T-helper 1 cell treated with Interleukin-12 subunit alpha and Interleukin-12 subunit beta and Interleukin-4 antibody, amounts not matched to agents 30 ng/mL and 1 ng/mL, for 36 hours (primary cell): ENCODE results near the gene KRT27. TPM values are rescaled to one million over a fixed set of nuclear protein-coding genes. Genes with fewer than 3 reads are reported as not detected.

Source experiments
- intact Hi-C: fragments of 100-400 bp; cut with micrococcal nuclease; formaldehyde crosslinking; loops from one replicate; pipeline ENCODE4 v1.15.1; 2024
- total RNA-seq: library from RNA; stranded (reverse); gene quantifications from 2 replicates; pipeline ENCODE4 v1.2.3, GENCODE V29; 2022

Gene KRT27
- not detected in 2 replicates for total RNA-seq

- intact Hi-C loops: no loop called here
These were observed at the start of gene KRT27 for GRCh38 chr17:40782450-40782849. Gene KRT27 (minus strand): TSS chr17:40782550. CDS start chr17:40782493, 57 bp downstream.

DNA sequence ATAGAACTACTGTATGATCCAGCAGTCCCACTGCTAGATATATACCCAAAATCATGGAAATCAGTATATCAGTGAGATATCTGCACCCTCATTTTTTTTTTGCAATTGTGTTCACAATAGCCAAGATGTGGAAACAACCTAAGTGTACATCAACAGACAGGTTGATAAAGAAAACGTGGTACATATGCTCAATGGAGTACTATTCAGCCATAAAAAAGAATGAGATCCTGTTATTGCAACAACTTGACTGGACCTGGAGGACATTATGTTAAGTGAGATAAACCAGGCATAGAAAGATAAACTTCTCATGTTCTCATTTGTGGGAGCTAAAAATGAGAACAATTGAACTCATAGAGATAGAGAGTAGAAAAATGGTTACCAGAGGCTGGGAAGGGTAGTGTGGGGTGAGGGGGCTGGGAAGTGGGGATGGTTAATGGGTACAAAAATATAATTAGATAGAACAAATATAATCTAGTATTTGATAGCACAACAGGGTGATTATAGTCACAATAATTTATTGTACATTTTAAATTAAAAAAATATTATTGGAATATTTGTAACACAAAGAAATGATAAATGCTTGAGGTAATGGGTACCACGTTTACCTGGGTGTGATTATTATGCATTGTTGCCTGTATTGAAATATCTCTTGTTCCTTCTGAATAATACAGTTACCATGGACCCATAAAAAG is 47.9 kb upstream of the KRT27 start:
- intact Hi-C loops: no loop called here

DNA sequence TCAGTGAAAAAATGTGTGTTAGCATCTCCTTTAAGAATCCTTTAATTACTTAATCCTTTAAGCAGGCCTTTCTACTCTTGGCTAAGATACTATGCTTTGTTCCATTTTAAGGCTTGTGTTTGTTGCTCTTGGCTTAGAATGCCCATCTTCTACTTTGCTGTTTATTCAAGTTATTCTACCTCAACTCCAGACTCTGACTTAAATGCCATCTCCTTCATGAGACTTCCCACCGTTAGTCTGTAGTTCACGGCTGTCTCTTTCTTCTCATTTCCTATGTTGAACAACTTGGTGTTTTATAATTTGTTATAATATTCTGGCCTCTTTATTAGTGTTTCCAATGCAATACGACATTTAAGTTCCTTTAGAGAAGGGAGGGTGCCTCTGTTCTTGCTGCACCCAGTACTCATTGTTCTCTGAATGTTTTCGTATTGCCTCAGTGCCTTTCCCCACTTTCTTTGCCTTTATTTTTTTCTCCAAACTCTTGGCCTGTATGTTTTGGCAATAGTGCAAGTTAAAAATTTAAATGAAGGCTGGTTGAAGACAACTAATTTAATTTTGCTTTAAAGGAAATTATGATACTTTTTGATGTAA is 46.2 kb upstream of the KRT27 start:
- intact Hi-C loops: no loop called here

GRCh38 chr17:40827746-40828453 is 45.5 kb upstream of the KRT27 start:
- intact Hi-C loops: no loop called here

DNA sequence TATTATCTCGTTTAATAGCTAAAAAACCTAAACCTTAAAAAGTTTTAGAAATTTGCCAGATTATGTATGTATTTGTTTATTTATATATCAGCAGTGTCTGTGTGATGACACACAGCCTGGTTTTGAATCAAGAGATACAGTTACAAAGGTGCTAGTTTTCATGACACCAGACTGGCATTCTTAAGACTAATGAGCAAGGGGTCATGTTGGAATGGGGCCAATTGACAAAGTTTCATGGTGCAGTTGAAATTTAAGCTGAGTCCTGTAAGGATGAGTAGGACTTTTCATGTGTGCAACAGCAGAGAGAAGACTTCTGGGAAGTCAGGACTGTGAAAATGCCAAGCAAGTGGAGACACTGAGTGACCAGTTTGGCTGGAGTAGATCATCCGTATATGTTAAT is 43.2 kb upstream of the KRT27 start:
- intact Hi-C loops: no loop called here

GRCh38 chr17:40824015-40824832 is 41.9 kb upstream of the KRT27 start:
- intact Hi-C loops: no loop called here

- intact Hi-C loops: no loop called here
These were observed 39.9 kb upstream of the KRT27 start, which contains the start of gene KRT10 for GRCh38 chr17:40822132-40822812. Gene KRT10 (minus strand): TSS chr17:40822614. CDS start chr17:40822585, 29 bp downstream.

GRCh38 chr17:40821536-40821935 is 39.2 kb upstream of the KRT27 start:
- intact Hi-C loops: no loop called here

DNA sequence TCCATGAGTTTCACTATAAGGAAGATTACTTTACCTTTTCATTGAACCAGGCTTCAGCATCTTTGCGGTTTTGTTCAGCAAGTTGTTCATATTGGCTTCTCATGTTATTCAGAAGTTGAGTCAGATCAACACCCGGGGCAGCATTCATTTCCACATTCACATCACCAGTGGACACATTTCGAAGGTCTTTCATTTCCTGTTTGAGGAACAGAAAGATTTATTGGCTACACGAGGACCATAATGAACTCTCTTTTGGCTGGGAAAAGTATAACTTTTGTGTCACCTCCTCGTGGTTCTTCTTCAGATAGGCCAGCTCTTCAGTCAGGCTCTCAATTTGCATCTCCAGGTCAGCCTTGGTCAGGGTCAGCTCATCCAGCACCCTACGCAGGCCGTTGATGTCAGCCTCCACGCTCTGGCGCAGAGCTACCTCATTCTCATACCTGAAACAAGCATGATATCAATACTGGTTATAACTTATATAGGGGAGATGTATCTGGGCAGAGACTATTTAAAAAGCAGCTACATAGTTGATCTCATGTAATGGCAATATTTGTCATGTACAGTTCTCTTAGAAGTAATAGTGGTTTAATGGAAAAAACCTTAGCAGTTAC is 38.0 kb upstream of the KRT27 start:
- intact Hi-C loops: no loop called here

DNA sequence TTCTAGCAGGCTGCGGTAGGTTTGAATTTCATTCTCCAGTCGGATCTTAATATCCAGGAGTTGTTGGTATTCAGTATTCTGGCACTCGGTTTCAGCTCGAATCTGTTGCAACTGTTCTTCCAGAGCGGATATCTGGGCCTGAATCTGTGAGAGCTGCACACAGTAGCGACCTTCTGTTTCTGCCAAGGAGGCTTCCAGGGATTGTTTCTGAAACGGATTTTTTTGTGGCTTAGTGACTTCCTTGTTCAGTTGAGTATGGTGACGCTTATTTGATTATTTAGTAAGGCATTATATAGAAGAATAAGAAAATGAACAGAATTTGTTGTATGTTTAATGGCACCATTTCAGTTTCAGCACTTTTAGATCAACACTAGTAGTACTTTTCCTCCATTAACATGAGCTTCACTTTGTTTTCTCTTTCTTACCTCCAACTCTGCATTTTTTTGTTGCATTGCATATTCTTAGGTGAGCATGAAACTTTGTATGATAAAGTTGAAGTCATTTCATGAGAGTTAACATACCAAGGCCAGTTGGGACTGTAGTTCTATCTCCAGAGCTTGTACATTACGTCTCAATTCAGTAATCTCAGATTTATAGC is 37.3 kb upstream of the KRT27 start:
- intact Hi-C loops: loop anchor here (2.0 to 5.0 kb wide), 4 partner anchors 171 to 523 kb away; no protein-coding TSS in a partner anchor

DNA sequence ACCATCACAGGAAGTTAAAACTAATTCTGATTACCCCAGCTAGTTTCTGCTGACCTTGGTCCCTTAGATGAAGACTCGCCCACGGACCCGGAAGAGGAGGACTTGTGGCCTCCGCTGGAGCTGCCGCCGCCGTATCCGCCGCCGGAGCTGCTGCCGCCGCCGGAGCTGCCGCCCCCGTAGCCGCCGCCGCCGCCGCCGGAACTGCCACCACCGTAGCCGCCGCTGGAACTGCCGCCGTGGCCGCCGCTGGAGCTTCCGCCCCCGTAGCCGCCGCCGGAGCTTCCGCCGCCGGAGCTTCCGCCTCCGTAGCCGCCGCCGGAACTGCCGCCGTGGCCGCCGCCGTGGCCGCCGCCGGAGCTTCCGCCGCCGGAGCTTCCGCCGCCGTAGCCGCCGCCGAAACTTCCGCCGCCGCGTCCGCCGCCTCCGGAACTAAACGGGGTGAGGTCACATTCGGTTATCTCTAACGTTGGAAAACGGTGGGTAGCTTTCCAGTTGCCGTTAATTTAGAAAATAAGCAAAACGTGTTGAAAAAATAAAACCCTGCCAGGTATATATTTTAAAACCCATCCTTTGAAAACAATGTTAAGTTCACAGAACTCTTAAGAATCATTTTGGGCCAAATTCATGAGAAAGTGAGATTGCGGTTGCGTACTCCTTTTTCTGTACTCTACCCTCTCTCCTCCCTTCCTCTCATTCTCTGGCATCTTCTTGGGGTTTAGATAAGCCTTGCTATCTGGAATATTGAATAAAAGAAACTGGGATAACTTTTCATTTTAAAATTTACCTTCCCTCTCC is 36.6 kb upstream of the KRT27 start:
- intact Hi-C loops: loop anchor here (1.0 to 5.0 kb wide), 6 partner anchors 170 to 847 kb away; no protein-coding TSS in a partner anchor

DNA sequence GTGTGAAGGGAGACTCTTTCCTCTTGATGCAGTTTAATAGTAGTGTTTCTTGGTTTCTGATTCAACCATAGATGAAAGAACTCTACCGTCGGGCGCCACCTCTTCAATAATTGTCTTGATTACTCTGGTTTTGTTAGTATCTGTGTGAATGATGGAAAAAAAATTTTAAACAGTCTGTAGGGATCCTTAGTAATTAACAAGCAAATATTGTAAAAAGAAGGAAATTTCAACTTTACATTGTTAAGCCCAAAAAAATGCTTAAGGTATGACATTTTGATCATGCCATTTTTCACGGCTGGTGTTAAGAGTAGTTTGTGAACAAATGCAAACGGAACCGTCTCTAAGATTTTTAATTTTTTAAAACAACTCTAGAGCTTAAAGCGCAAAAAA is 36.0 kb upstream of the KRT27 start:
- intact Hi-C loops: loop anchor here (1.0 to 5.0 kb wide), 6 partner anchors 170 to 848 kb away; no protein-coding TSS in a partner anchor

DNA sequence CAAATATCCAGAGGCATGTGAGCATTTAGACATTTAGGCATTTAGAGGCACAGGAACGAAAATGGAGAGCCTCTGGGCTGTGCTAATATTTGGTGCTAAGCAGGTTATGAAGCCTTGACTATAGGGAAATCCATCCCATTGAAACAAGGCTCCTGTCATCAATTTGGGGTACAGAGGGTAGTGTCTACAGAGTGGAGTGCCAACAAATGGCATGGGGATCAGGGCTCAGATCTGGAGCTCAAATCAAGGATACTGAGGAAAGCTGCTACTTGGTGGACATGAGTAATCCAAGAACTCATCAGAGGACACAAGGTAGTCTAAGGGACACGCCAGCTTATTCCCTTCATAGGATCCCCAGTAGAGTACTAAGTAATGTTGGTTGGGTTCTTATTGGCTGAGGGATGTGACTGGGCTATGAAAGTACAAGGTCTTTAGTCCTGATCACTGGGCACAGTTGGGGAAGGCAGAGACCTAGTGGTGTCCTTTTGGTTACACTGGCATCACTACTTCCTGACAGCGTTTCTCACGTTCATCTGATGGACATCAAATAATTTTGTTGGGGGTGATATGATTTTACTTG is 34.8 kb upstream of the KRT27 start:
- intact Hi-C loops: loop anchor here (5.0 kb wide), 2 partner anchors 195 to 525 kb away; no protein-coding TSS in a partner anchor

- intact Hi-C loops: loop anchor here (5.0 kb wide), 2 partner anchors 194 to 526 kb away; no protein-coding TSS in a partner anchor
These were observed 34.2 kb upstream of the KRT27 start for GRCh38 chr17:40816569-40816968.

DNA sequence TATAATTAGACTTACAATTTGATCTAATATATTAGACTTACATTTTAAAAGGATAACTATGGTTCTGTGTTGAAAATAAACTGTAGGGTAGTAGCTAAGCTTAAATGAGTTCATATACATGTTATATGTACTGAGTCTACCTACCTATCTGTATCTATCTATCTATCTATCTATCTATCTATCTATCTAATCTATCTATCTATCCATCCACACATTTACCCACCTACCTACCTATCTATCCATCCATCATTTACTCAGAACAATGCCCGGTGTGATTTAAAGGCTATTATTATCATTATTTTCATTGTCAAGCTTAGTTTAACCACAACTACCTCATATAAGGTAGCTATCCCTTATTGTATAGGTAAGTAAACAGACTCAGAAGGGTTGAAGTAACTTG is 33.0 kb upstream of the KRT27 start:
- intact Hi-C loops: loop anchor here (5.0 kb wide), 2 partner anchors 193 to 527 kb away; no protein-coding TSS in a partner anchor

DNA sequence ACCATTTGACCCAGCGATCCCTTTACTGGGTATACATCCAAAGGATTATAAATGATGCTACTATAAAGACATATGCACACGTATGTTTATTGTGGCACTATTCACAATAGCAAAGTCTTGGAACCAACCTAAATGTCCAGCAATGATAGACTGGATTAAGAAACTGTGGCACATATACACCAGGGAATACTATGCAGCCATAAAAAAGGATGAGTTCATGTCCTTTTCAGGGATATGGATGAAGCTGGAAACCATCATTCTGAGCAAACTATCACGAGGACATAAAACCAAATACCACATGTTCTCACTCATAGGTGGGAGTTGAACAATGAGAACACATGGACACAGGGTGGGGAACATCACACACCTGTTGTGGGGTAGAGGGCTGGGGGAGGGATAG is 32.3 kb upstream of the KRT27 start:
- intact Hi-C loops: loop anchor here (5.0 kb wide), 2 partner anchors 192 to 528 kb away; no protein-coding TSS in a partner anchor

GRCh38 chr17:40813804-40814203 is 31.5 kb upstream of the KRT27 start:
- intact Hi-C loops: no loop called here

DNA sequence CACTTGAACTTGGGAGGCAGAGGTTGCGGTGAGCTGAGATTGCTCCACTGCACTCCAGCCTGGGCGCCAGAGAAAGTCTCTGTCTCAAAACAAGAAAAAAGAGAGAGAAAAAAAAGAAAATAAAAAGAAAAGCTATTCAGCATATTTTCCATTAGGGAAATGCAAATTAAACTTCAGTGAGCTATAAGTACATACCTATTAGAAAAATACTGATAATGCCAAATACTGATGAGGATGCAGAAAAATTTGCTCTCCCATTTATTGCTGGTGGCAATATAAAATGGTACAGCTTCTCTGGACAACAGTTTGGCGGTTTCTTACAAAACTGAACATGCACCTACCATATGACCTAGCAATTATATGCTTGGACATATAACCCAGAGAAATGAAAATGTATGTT is 30.3 kb upstream of the KRT27 start:
- intact Hi-C loops: no loop called here
